NCI-H2029 treated with DMSO at 0.1 percent for 48 hours (cell line): ENCODE data around the gene MIPEP.
"Not testable (repeated sequence)": the region's sequence is repeated elsewhere in the genome, so short reads cannot be mapped to it uniquely, and the experiment has no call there.

Experiments used
- DNase-seq: peaks from one replicate; lab custom pipeline; 2025; lab: John Stamatoyannopoulos, UW

The MIPEP gene

DNA sequence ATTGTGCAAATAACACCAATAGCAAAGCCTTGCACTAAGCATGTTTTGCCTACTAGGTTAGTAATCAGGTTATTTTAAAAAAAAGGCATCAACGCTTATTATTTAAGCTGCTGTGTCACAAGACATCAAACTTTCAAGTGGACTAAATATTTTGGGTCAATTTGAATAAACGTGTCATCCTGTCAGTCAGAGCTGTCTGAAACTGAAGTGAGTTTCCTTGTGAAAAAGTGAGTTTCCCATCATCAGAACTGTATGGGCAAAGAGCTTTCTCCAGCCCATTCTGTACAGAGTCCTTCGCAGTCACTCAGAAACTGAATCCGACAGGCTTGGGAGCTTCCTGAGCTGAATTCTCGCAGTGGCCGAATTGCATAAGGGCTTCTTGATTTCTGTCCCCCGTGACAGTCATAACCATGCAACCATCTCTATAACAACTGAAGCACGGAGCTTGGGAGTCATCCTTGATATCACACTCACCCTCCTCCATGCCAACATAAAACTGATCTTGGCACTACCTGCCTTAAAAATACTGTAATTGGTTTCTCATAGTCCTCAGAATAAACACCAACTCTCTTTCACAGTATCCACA, 139.8 kb downstream of the MIPEP start:
- DNase-seq, result no peak

GRCh38 chr13:23748109-23748990, 140.8 kb downstream of the MIPEP start:
- DNase-seq, result no peak

DNA sequence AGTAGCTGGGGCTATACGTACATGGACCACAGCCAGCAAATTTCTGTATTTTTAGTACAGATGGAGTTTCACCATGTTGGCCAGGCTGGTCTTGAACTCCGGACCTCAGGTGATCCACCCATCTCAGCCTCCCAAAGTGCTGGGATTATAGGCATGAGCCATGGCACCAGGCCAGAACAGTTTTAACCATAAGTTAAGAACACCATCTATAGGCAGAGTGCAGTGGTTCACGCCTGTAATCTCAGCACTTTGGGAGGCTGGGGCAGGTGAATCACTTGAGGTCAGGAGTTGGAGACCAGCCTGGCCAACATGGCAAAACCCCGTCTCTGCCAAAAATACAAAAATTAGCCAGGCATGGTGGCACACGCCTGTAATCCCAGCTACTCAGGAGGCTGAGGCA, 143.1 kb downstream of the MIPEP start:
- not testable (repeated sequence) for DNase-seq

DNA sequence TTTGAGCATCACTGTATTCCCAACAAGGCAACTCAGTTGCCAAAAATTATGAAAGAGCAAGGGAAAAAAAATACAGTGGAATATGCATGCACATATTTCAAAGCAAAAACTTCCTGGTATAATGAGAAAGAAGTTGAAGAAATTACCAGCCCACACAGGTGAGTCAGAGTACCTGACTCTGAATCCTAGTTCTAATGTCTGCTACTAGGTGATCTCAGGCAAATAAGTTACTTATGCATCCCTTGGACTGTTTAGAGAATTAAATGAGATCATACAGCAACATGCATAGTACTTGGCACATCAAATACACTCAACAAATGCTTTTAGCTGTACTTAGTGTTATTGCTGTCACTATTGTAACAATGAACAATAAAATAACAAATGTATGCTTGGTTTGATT, 144.9 kb downstream of the MIPEP start:
- no peak for DNase-seq

GRCh38 chr13:23743278-23744076, 145.7 kb downstream of the MIPEP start:
- DNase-seq, result no peak

DNA sequence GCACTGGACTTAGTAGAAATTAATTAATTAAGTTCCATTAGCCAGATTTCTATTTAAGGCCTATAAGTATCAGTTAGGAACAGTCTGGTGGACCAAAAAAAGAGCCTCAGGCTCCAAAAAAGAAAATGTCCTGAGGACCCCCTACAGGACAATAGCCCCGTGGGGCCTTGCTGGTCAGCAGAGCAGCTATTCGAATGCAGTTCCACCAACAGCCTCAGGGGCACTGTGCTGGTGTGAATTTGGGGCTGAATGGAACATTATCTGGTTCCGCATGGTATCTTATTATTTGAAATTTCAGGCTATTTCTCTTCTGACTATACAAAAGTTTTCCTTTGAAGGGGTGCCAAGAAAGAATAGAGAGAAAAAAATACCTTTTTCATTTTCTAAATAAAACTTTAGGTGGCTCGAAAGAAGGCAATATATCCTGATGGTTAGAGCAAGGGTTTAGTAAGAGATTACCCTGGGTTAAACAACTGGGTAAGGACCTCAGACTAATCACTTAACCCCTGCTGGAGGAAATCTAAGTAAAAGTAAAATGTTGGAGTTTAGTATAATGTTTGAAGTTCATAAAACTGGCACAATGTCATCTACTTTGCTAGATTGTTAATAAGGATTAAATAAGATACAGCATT, 147.2 kb downstream of the MIPEP start:
- DNase-seq, result no peak

DNA sequence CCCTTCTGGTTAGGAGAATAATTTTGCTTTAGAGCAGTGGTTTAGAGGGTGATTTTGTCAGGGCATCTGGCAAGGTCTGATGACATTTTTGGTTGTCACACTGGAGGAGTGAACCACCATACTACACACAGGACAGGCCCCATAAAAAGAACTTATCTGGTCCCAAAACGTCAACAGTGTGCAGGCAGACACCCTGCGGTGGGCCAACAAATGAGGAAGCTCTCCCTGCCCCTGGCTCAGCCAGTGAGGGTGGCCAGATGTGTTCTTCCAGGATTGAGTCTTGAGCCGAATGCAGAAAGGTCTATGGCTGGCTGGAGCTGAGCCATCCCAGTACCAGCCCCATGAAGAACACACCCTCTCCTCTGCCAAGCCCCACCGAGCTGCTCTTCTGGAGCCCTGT, 149.2 kb downstream of the MIPEP start:
- no peak for DNase-seq

DNA sequence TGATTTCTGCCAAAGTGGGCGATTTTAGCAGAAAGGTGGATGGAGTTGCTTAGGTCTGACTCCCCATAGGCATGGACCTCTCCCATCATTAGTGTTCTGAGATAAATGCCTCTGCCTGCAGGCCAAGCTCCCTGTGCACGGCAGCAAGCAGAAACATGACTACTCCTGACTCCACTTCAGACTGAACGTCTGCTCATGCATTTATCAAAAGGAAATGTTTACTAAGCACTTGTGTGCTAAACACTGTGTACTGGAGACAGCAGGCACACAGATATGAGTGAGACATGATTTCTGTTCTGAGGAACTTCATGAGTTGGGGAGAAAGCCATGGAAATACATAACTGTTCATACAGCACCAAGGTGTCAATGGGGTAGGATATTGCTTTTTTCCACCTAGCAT, 149.6 kb downstream of the MIPEP start:
- DNase-seq, result peak; percentile 28

- no peak for DNase-seq
Measured at GRCh38 chr13:23736541-23736940, 152.7 kb downstream of the MIPEP start.

DNA sequence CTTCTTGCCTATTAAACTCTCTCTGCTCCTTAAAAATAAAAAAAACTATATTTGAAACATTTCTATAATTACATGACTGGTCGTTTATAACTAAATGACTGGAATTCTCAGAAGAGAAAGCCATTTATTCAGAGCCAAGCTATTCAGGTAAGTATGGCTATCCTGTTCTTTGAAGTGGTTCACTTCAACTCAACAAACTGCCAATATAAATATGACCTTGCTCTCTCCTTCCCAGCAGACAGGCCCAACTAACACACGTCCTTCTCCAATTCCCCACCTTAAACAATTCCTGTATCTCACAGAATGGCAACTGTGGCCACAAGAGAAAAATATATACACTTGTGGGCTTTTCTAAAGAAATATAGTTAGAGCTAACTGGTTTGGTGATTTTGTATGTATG, 153.9 kb downstream of the MIPEP start:
- peak; percentile 27 for DNase-seq

- no peak for DNase-seq
Measured at GRCh38 chr13:23731709-23732108, 157.5 kb downstream of the MIPEP start.

GRCh38 chr13:23730251-23730650, 158.9 kb downstream of the MIPEP start:
- no peak for DNase-seq

DNA sequence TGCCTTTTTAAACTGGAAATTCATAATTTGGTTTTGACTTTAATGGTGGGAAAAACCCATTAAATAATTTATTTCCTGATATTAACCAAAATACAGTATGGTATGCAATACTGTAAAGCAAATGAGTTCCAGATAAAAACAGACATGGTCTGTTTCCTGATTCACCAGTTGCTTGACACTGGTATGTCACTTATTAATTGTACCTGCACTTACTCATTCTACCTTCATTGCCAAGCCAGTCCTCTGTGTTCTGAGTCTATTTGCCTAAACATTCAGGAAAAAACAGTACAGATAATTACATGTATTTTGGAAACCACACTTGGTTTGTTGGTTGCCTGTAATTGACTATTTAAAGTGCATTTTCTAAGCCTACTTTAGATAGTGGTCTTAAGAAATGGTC, 159.7 kb downstream of the MIPEP start:
- no peak for DNase-seq

- no peak for DNase-seq
Measured at GRCh38 chr13:23728807-23729206, 160.4 kb downstream of the MIPEP start.

GRCh38 chr13:23725922-23726321, 163.3 kb downstream of the MIPEP start:
- DNase-seq, result no peak

DNA sequence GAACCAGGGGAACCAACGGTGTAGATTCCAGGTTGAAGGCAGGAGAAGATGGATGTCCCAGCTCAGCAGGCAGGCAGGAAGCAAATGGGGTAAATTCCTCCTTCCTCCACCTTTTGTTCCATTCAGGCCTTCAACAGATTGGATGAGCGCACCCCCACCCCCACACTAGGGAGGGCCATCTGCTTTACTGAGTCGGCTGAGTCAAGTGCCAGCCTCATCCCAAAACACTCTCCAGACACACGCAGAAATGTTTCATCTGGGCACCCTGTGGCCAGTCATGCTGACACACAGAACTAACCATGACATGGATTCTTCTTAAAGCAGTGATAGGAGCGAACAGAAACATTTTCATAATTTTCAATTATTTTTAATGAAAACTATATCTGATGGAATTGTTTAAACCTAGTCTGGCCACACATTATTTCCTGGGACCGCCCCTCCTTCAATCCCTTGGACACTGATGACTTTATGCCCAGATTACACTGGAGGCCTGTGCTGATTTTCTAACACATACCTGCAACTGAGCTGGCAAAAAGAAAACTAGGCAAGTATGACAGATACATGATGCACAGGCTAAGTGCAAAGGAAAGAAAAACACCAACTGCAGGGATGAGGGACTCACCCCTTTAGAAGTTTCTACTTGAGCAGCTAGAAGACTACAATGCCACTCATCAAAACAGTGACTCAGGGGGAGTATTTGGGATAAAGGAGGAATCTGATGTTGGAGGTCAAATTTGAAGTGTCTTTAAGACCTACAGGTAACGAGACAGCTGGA, 164.8 kb downstream of the MIPEP start:
- no peak for DNase-seq

GRCh38 chr13:23723471-23723870, 165.7 kb downstream of the MIPEP start:
- no peak for DNase-seq

DNA sequence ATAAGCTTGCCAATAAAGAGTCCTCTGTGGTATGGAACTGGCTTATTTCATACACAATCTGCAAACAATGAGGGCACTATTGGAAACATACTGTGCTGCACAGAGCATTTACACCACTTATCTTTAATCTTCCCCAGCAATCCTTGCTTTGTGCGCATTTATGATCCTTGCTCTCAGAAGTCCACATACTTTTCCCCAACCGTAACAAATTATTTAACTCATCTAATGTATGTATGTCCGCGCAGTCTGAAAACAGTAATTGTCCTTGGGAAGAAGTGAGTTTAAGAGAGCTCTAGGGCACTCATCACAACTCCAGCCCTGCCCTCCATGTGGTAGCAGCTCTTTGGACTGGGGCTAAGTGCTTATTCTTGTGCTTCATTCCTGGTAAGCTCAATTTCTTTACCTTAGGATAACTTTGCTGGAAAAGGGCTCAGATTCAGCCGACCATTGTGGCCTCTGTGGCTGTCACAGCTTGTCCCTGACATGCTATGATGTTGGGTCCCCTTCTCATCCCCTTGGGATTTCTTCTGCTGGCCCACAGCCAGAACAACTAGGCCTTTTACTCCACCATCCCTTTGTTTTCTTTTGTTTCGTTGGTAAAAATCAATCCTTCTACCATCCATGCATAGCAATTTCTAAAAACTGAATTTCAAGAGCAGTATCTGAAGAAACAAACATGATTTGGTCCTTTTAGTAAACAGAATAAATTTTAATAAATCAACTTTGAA, 166.3 kb downstream of the MIPEP start:
- no peak for DNase-seq

GRCh38 chr13:23718996-23719395, 170.2 kb downstream of the MIPEP start:
- no peak for DNase-seq

DNA sequence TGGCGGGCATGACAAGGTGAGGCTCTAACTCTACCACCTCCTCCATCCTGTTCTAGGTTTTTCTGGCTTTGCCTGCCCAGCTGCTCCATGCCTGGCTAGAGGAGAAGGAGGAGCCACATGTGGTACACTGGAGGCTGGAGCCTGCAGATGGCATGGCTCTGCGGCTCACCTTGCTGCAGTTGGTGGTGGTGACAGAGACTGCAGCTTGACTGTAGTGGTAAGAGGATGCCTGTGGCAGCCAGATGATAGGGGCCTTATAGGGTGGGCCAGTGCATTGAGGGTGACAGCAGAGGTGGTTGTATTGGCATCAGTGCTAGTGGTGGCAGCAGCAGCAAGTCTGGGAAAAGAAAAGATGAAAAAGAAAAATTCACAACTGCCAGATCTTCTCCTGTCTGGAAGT, 172.8 kb downstream of the MIPEP start:
- DNase-seq, result no peak

DNA sequence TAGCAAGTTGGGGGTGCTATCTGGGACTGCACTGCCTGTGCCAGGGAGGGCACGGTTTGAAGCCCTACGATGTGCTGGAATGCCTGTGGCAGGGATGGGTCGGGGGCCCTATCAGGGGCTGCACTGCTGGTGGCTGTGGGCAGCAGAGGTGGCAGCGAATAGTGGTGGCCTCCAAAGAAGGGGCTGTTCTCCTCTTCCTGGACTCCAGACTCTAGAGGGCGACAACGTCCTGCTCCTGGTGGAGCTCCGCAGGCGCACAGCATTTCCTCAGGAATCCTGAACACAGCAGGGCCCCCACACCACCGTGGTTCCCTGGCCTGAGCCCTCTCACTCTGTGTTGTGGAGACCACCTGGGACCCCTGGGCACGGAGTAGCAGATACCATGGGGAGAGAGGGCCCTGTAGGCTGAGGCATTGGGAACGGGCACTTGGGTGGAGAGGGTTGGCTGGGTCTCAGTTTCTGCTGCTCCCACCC, 173.4 kb downstream of the MIPEP start:
- no peak for DNase-seq
